Sigmoid colon (tissue), 7 donors: ENCODE data around the gene CD58. TPM values are rescaled to one million over a fixed set of nuclear protein-coding genes. Genes with fewer than 3 reads are reported as not detected.
A peak's percentile ranks its signal among the peaks of the same experiment; 100 is the strongest.
"Not testable (repeated sequence)": the region's sequence is repeated elsewhere in the genome, so short reads cannot be mapped to it uniquely, and the experiment has no call there.

ENCODE experiments used
- DNase-seq: peaks from one replicate; pipeline ENCODE4 v3.0.0-alpha.2; 2019
- H3K27ac ChIP-seq, 4 donors: fragments of 200-600 bp; sonication (generic); one replicate each; pipeline ENCODE4 v1.5.1; 2016 to 2019; ENCODE audit warnings: mild to moderate bottlenecking in 1 of 4
- H3K27me3 ChIP-seq, 3 donors: fragments of 200-600 bp; sonication (generic); one replicate each; pipeline ENCODE4 v1.5.1; 2019; ENCODE audit warnings: mild to moderate bottlenecking in 1 of 3
- H3K36me3 ChIP-seq, 4 donors: fragments of 200-600 bp; sonication (generic); one replicate each; pipeline ENCODE4 v1.5.1; 2016 to 2019
- H3K4me1 ChIP-seq, 4 donors: fragments of 200-600 bp; sonication (generic); one replicate each; pipeline ENCODE4 v1.5.1; 2017 to 2019
- H3K4me3 ChIP-seq, 4 donors: fragments of 200-600 bp; sonication (generic); one replicate each; pipeline ENCODE4 v1.5.1; 2017 to 2019; ENCODE audit warnings: mild to moderate bottlenecking in 2 of 4, moderate library complexity in 1 of 4
- H3K9me3 ChIP-seq, 4 donors: fragments of 200-600 bp in 3 of 4; sonication (generic) in 3 of 4; one replicate each; pipeline versions ENCODE4 v1.5.1 to v1.6.1; 2013 to 2019
- CTCF ChIP-seq, 4 experiments: fragments of 450-650 bp in 3 of 4; fragments of 200-600 bp in 1 of 4; IDR thresholded peaks; one replicate each; pipeline ENCODE4 v1.5.1; 2016 to 2019; ENCODE audit warnings: antibody characterized with exemption in 4 of 4, mild to moderate bottlenecking in 3 of 4, moderate library complexity in 2 of 4
- WGBS, 2 donors: extraction: QIAGEN DNeasy Blood & Tissue Kit; methylation state at CpG; one replicate each; pipeline ENCODE4 v1.1.7; 2013; 5-methylcytosine and 5-hydroxymethylcytosine counted together
- intact Hi-C: fragments of 100-400 bp; cut with DNase I; formaldehyde crosslinking; loops from one replicate; pipeline ENCODE4 v1.15.1; 2023
- polyA plus RNA-seq, 3 donors: library from polyadenylated mRNA; stranded (reverse); fragments of 200-250 nt; gene quantifications; one replicate each; pipeline ENCODE4 v1.2.3, GENCODE V29; 2013
- total RNA-seq, 4 donors: library from RNA; depleted of rRNA; stranded (reverse); fragments of >200 nt; gene quantifications; one replicate each; pipeline ENCODE4 v1.1.0, GENCODE V29; 2016
- donor health status: healthy with polysubstance abuse.
- donor health status: Bipolar disorder and iron deficiency.
- donor health status: healthy.

Gene CD58
- total and polyA plus RNA-seq, 7 donors = 8.4 to 36.6 (median 19.6) TPM

GRCh38 chr1:116595065-116595840, 24.4 kb upstream of the CD58 start:
- H3K36me3 ChIP-seq, H3K27ac ChIP-seq, DNase-seq, H3K4me3 ChIP-seq, intact Hi-C loops, H3K27me3 ChIP-seq, H3K4me1 ChIP-seq, H3K9me3 ChIP-seq: not testable (repeated sequence)
- peak in 1 of 4 experiments; percentile 12 for TF ChIP-seq CTCF (IDR thresholded peaks at IDR 0.05)
- 48 to 73% methylated on average over 4 of the region's 4 CpGs for WGBS, 2 donors

GRCh38 chr1:116593977-116594376, 23.2 kb upstream of the CD58 start:
- intact Hi-C loops, H3K4me3 ChIP-seq, H3K4me1 ChIP-seq, H3K9me3 ChIP-seq, H3K36me3 ChIP-seq, H3K27me3 ChIP-seq, DNase-seq, H3K27ac ChIP-seq: not testable (repeated sequence)
- 94 to 96% methylated on average over 3 of the region's 3 CpGs for WGBS, 2 donors

- H3K4me3 ChIP-seq, DNase-seq: not testable (repeated sequence)
- 91 to 92% methylated on average over 5 of the region's 5 CpGs for WGBS, 2 donors
These were observed 22.6 kb upstream of the CD58 start for GRCh38 chr1:116593401-116593800.

GRCh38 chr1:116591951-116592605, 21.3 kb upstream of the CD58 start:
- 38 to 82% methylated on average over 7 of the region's 7 CpGs for whole genome bisulfite sequencing, 2 donors
- H3K4me1 ChIP-seq, H3K4me3 ChIP-seq, H3K27ac ChIP-seq, intact Hi-C loops, H3K27me3 ChIP-seq, H3K9me3 ChIP-seq, DNase-seq, H3K36me3 ChIP-seq: not testable (repeated sequence)

More at GRCh38 chr1:116593401-116593800, 22.6 kb upstream of the CD58 start:
- H3K4me1 ChIP-seq, H3K36me3 ChIP-seq, intact Hi-C loops, H3K27me3 ChIP-seq, H3K9me3 ChIP-seq, H3K27ac ChIP-seq: not testable (repeated sequence)

GRCh38 chr1:116591006-116591950, 20.5 kb upstream of the CD58 start:
- 84 to 91% methylated on average over 5 of the region's 10 CpGs for WGBS, 2 donors
- H3K9me3 ChIP-seq, H3K27me3 ChIP-seq, H3K27ac ChIP-seq, intact Hi-C loops, DNase-seq, H3K36me3 ChIP-seq, H3K4me3 ChIP-seq, H3K4me1 ChIP-seq: not testable (repeated sequence)

- H3K27ac ChIP-seq, H3K36me3 ChIP-seq, H3K9me3 ChIP-seq, intact Hi-C loops, H3K4me3 ChIP-seq, DNase-seq, H3K27me3 ChIP-seq, H3K4me1 ChIP-seq: not testable (repeated sequence)
- WGBS, 2 donors = 83 to 89% methylated on average over 6 of the region's 6 CpGs
These were observed 19.7 kb upstream of the CD58 start for GRCh38 chr1:116590359-116591005.

- intact Hi-C loops, H3K4me1 ChIP-seq, H3K27me3 ChIP-seq, H3K36me3 ChIP-seq, H3K9me3 ChIP-seq, H3K4me3 ChIP-seq, DNase-seq, H3K27ac ChIP-seq: not testable (repeated sequence)
- 28 to 62% methylated on average over 9 of the region's 9 CpGs for WGBS, 2 donors
These were observed 18.4 kb upstream of the CD58 start for GRCh38 chr1:116589101-116589735.
